H1 (cell line): Measurements from ENCODE around the gene GABRR2. TPM values are rescaled to one million over a fixed set of nuclear protein-coding genes. Genes with fewer than 3 reads are reported as not detected.

Source experiments
- CTCF ChIA-PET: fragments of 300-600 bp; sonication (Branson Sonifier 250); formaldehyde crosslinking; loops from one replicate; lab custom pipeline; 2021; ENCODE audit not compliant: partially characterized antibody; lab: Charles Lee
- POLR2A ChIA-PET: fragments of 300-600 bp; sonication (Branson Sonifier 250); formaldehyde crosslinking; loops from one replicate; lab custom pipeline; 2021; ENCODE audit warnings: inconsistent platforms; ENCODE audit not compliant: partially characterized antibody; lab: Charles Lee
- DNase-seq, 2 experiments: peaks; one replicate each; pipeline versions ENCODE4 v3.0.0 to v3.0.0-alpha.2; 2010 to 2022; ENCODE audit warnings: low spot score in 2 of 2, low read depth in 1 of 2, mixed read lengths in 1 of 2
- FAIRE-seq: peaks from 2 replicates; lab custom pipeline; 2011; peaks lifted over from hg19 to GRCh38; lab: Jason Lieb, UNC
- H2AFZ ChIP-seq: 2 replicates; pipeline ENCODE4 v1.8.1; 2012; ENCODE audit warnings: low read length, inconsistent platforms
- H2AK5ac ChIP-seq: 2 replicates; pipeline ENCODE4 v1.6.1; 2013; ENCODE audit warnings: low read depth, low read length
- H2BK120ac ChIP-seq: replicated peaks from 2 replicates; pipeline ENCODE3; 2013; ENCODE audit warnings: low read depth, low read length, inconsistent platforms
- H2BK12ac ChIP-seq: 2 replicates; pipeline ENCODE4 v1.6.1; 2013; ENCODE audit warnings: low read depth, low read length
- H2BK15ac ChIP-seq: 2 replicates; pipeline ENCODE4 v1.6.1; 2013; ENCODE audit warnings: low read length
- H2BK20ac ChIP-seq: 2 replicates; pipeline ENCODE4 v1.6.1; 2013; ENCODE audit warnings: low read length
- H2BK5ac ChIP-seq: 2 replicates; pipeline ENCODE4 v1.6.1; 2013; ENCODE audit warnings: low read depth, low read length
- H3K14ac ChIP-seq: 2 replicates; pipeline ENCODE4 v1.6.1; 2013; ENCODE audit warnings: inconsistent platforms; ENCODE audit not compliant: insufficient read length
- H3K18ac ChIP-seq: 2 replicates; pipeline ENCODE4 v1.6.1; 2013; ENCODE audit warnings: low read length; ENCODE audit errors: extremely low read depth
- H3K23ac ChIP-seq: 2 replicates; pipeline ENCODE4 v1.6.1; 2013; ENCODE audit warnings: inconsistent platforms; ENCODE audit not compliant: insufficient read length
- H3K23me2 ChIP-seq: 2 replicates; pipeline ENCODE4 v1.6.1; 2013; ENCODE audit warnings: low read depth, low read length
- H3K27ac ChIP-seq: 2 replicates; pipeline ENCODE4 v1.6.1; 2011; ENCODE audit warnings: low read depth, low read length, inconsistent platforms
- H3K27me3 ChIP-seq, 4 experiments: replicated peaks in 1 of 4; 1 replicate in 1 of 4; 2 replicates in 3 of 4; pipeline versions ENCODE4 v1.6.1 to v1.8.1; 2011 to 2013; ENCODE audit warnings: low read length in 3 of 4, mild to moderate bottlenecking in 3 of 4, inconsistent platforms in 2 of 4, mixed read lengths in 2 of 4, moderate library complexity in 1 of 4; ENCODE audit not compliant: control insufficient read depth in 3 of 4, insufficient read depth in 3 of 4; ENCODE audit errors: extremely low read depth in 1 of 4
- H3K36me3 ChIP-seq, 4 experiments: 2 replicates each; pipeline versions ENCODE4 v1.6.1 to v1.8.1; 2011 to 2013; ENCODE audit warnings: mild to moderate bottlenecking in 4 of 4, low read length in 3 of 4, moderate library complexity in 2 of 4, control low read depth in 1 of 4, inconsistent platforms in 1 of 4; ENCODE audit not compliant: insufficient read depth in 4 of 4, control insufficient read depth in 2 of 4
- H3K4ac ChIP-seq: replicated peaks from 2 replicates; pipeline ENCODE3; 2013; ENCODE audit warnings: low read length, low read depth, mixed read lengths, inconsistent platforms; ENCODE audit not compliant: insufficient read length
- H3K4me1 ChIP-seq, 4 experiments: replicated peaks in 1 of 4; 1 replicate in 1 of 4; 2 replicates in 3 of 4; pipeline versions ENCODE4 v1.6.1 to v1.8.1; 2011 to 2013; ENCODE audit warnings: low read length in 3 of 4, inconsistent platforms in 2 of 4, mixed read lengths in 1 of 4; ENCODE audit not compliant: insufficient read depth in 4 of 4, control insufficient read depth in 3 of 4
- H3K4me2 ChIP-seq, 2 experiments: 2 replicates each; pipeline versions ENCODE4 v1.6.1 to v1.8.1; 2011 to 2013; ENCODE audit warnings: low read depth in 2 of 2, low read length in 2 of 2, control low read depth in 1 of 2, inconsistent platforms in 1 of 2, mild to moderate bottlenecking in 1 of 2; ENCODE audit not compliant: insufficient read depth in 1 of 2
- H3K4me3 ChIP-seq, 4 experiments: fragments of 200-600, 300-600 bp in 1 of 4; sonication (generic), shearing (Covaris generic), sonication (Bioruptor Twin) in 1 of 4; 2 replicates each; pipeline versions ENCODE4 v1.5.1 to v1.8.1; 2011 to 2016; ENCODE audit warnings: low read length in 4 of 4, low read depth in 3 of 4, control low read depth in 2 of 4, inconsistent platforms in 2 of 4, mild to moderate bottlenecking in 2 of 4, mixed read lengths in 1 of 4, moderate library complexity in 1 of 4; ENCODE audit not compliant: insufficient read depth in 2 of 4; ENCODE audit errors: extremely low read depth in 1 of 4
- H3K56ac ChIP-seq: replicated peaks from 2 replicates; pipeline ENCODE3; 2013; ENCODE audit warnings: low read depth, mild to moderate bottlenecking, mixed read lengths, low read length, inconsistent platforms; ENCODE audit not compliant: insufficient read length
- H3K79me1 ChIP-seq: 2 replicates; pipeline ENCODE4 v1.6.1; 2013; ENCODE audit warnings: low read depth, low read length, control low read depth
- H3K79me2 ChIP-seq, 2 experiments: 2 replicates each; pipeline versions ENCODE4 v1.6.1 to v1.8.1; 2012 to 2013; ENCODE audit warnings: low read length in 2 of 2, mild to moderate bottlenecking in 2 of 2, inconsistent platforms in 1 of 2; ENCODE audit not compliant: insufficient read depth in 2 of 2, control insufficient read depth in 1 of 2
- H3K9ac ChIP-seq, 4 experiments: replicated peaks in 1 of 4; 1 replicate in 1 of 4; 2 replicates in 3 of 4; pipeline versions ENCODE4 v1.6.1 to v1.8.1; 2011 to 2013; ENCODE audit warnings: low read depth in 3 of 4, low read length in 3 of 4, control low read depth in 2 of 4, mild to moderate bottlenecking in 2 of 4, moderate library complexity in 2 of 4, inconsistent platforms in 1 of 4; ENCODE audit errors: extremely low read depth in 1 of 4
- H3K9me3 ChIP-seq, 2 experiments: 2 replicates each; pipeline versions ENCODE4 v1.6.1 to v1.8.1; 2012 to 2013; ENCODE audit warnings: mild to moderate bottlenecking in 2 of 2, moderate library complexity in 2 of 2, control low read depth in 1 of 2, inconsistent platforms in 1 of 2, low read depth in 1 of 2, low read length in 1 of 2, mixed read lengths in 1 of 2; ENCODE audit not compliant: insufficient read depth in 2 of 2
- H4K20me1 ChIP-seq, 2 experiments: replicated peaks in 1 of 2; 2 replicates each; pipeline versions ENCODE3 to v1.8.1; 2011 to 2013; ENCODE audit warnings: inconsistent platforms in 2 of 2, low read length in 2 of 2, mild to moderate bottlenecking in 1 of 2; ENCODE audit not compliant: insufficient read depth in 2 of 2, control insufficient read depth in 1 of 2
- H4K5ac ChIP-seq: 2 replicates; pipeline ENCODE4 v1.6.1; 2013; ENCODE audit warnings: low read length, low read depth, mixed read lengths, inconsistent platforms; ENCODE audit not compliant: insufficient read length
- H4K8ac ChIP-seq: 2 replicates; pipeline ENCODE4 v1.8.0; 2013; ENCODE audit warnings: mild to moderate bottlenecking, moderate library complexity, low read length, inconsistent platforms; ENCODE audit not compliant: insufficient read depth; ENCODE audit errors: extremely low read depth
- H4K91ac ChIP-seq: replicated peaks from 2 replicates; pipeline ENCODE3; 2013; ENCODE audit warnings: low read length, mixed read lengths, inconsistent platforms; ENCODE audit not compliant: insufficient read length
- BRCA1 ChIP-seq: IDR thresholded peaks from 2 replicates; pipeline ENCODE4 v1.6.1; 2012; ENCODE audit warnings: low read depth, low read length, improper control_type of control experiment
- CTBP2 ChIP-seq: IDR thresholded peaks from 2 replicates; pipeline ENCODE4 v1.7.0; 2011; ENCODE audit warnings: borderline replicate concordance, mild to moderate bottlenecking, moderate library complexity, mixed read lengths, low read length; ENCODE audit not compliant: insufficient read depth, insufficient read length
- KDM5A ChIP-seq: fragments of 200-600 bp; IDR thresholded peaks from 2 replicates; pipeline ENCODE4 v1.7.1; 2012; ENCODE audit warnings: mild to moderate bottlenecking, low read length, inconsistent platforms, mixed read lengths
- POLR2A ChIP-seq, 2 experiments: IDR thresholded peaks; 1 replicate in 1 of 2; 2 replicates in 1 of 2; pipeline ENCODE4 v1.6.1; 2011; ENCODE audit warnings: low read depth in 2 of 2, low read length in 2 of 2, mild to moderate bottlenecking in 2 of 2; ENCODE audit errors: control extremely low read depth in 1 of 2
- RFX5 ChIP-seq: IDR thresholded peaks from 2 replicates; pipeline ENCODE4 v1.6.1; 2011; ENCODE audit warnings: low read depth, low read length, improper control_type of control experiment, borderline replicate concordance
- SRF ChIP-seq: IDR thresholded peaks from 2 replicates; pipeline ENCODE4 v1.6.1; 2011; ENCODE audit warnings: mild to moderate bottlenecking, low read depth, low read length, moderate library complexity
- USF2 ChIP-seq: IDR thresholded peaks from 2 replicates; pipeline ENCODE4 v1.6.1; 2011; ENCODE audit warnings: low read length, improper control_type of control experiment
- WGBS, 2 experiments: shearing (Covaris generic) in 1 of 2; methylation state at CpG; one replicate each; pipeline versions ENCODE4 v1.1.6 to v1.1.7; 2013 to 2015; ENCODE audit warnings: low lambda C conversion rate in 2 of 2, mixed read lengths in 2 of 2, inconsistent platforms in 1 of 2, low coverage in 1 of 2, missing lambda C conversion rate in 1 of 2; ENCODE audit not compliant: insufficient replicate concordance in 2 of 2, insufficient coverage in 1 of 2, insufficient read length in 1 of 2; ENCODE audit errors: extremely low coverage in 1 of 2, missing lambda C conversion rate in 1 of 2; 5-methylcytosine and 5-hydroxymethylcytosine counted together
- polyA plus RNA-seq, 7 experiments: library from polyadenylated mRNA; depleted of rRNA in 3 of 7; stranded (reverse) in 5 of 7; unstranded in 2 of 7; fragments of >200 nt in 5 of 7; fragments of 200-250 nt in 2 of 7; gene quantifications; 1 replicate in 5 of 7; 2 replicates in 1 of 7; 4 replicates in 1 of 7; pipeline versions ENCODE4 v1.2.1 to v1.2.3, GENCODE V29; 2011 to 2013; ENCODE audit warnings: missing spikeins in 2 of 7, mixed read lengths in 2 of 7
- total RNA-seq: library from RNA; stranded (reverse); fragmentation: NEBNext Ultra II Directional; extraction: Animal tissue kit (Norgen Biotek cat#: 25700); gene quantifications from 2 replicates; pipeline ENCODE4 v1.2.1, GENCODE V29; 2021

Gene GABRR2
- total and polyA plus RNA-seq, 2 of the 8 experiments (the other 6 are each of a cell fraction or from before 2014, with no cell fraction given) = not detected

GRCh38 chr6:89257346-89257745 is 57.8 kb downstream of the GABRR2 start:
- H3K56ac ChIP-seq = no peak overlapping the region
- no peak overlapping the region for H3K18ac ChIP-seq
- no peak overlapping the region for H2BK5ac ChIP-seq
- TF ChIP-seq SRF (no peak), POLR2A (IDR thresholded peaks at IDR 0.05; ENCODE audit: control extremely low read depth in 1 of 2, low read depth in 2 of 2, low read length in 2 of 2) (no peak), CTBP2 (no peak), USF2 (no peak), KDM5A (no peak), BRCA1 (no peak), RFX5 (no peak)
- no peaks in the 10 kb centered on the region for H3K23me2 ChIP-seq
- no peak overlapping the region for H3K14ac ChIP-seq
- no peak overlapping the region for H2BK120ac ChIP-seq
- ChIA-PET CTCF (interaction anchor here (2.4 to 9.9 kb wide), 2 partner anchors 16 to 24 kb away, joined by 6 to 56 read pairs; no protein-coding TSS in a partner anchor), POLR2A (no interaction called here)
- H3K9ac ChIP-seq = no peak overlapping the region
- H4K91ac ChIP-seq = no peak overlapping the region
- no peak overlapping the region for H3K4me3 ChIP-seq
- H3K27ac ChIP-seq = no peak overlapping the region
- no peak overlapping the region for H3K4ac ChIP-seq
- no peaks in the 10 kb centered on the region for H3K79me2 ChIP-seq
- DNase-seq (no peak), FAIRE-seq (no peak)
- no peaks in the 10 kb centered on the region for H3K36me3 ChIP-seq
- no peak overlapping the region for H4K5ac ChIP-seq
- WGBS, 2 experiments = 88% methylated on average over 6 of the region's 6 CpGs; no CpG with 5 or more reads in 1 of the 2 experiments
- H2AK5ac ChIP-seq = no peak overlapping the region
- H3K23ac ChIP-seq = no peak overlapping the region
- H3K9me3 ChIP-seq = no peaks in the 10 kb centered on the region
- H2BK20ac ChIP-seq = no peak overlapping the region
- H2BK12ac ChIP-seq = no peak overlapping the region
- H3K27me3 ChIP-seq = no peaks in the 10 kb centered on the region
- H2BK15ac ChIP-seq = no peak overlapping the region
- H3K4me2 ChIP-seq = no peak overlapping the region
- no peak overlapping the region for H4K8ac ChIP-seq
- no peaks in the 10 kb centered on the region for H3K4me1 ChIP-seq
- no peaks in the 10 kb centered on the region for H4K20me1 ChIP-seq
- no peaks in the 10 kb centered on the region for H3K79me1 ChIP-seq
- no peak overlapping the region for H2AFZ ChIP-seq
